Right lobe of liver (tissue), 4 donors: ENCODE data around the gene ILRUN.
"Not testable (repeated sequence)": the region's sequence is repeated elsewhere in the genome, so short reads cannot be mapped to it uniquely, and the experiment has no call there.

Experiments used
- CTCF ChIP-seq, 4 donors: fragments of 200-600 bp in 3 of 4; fragments of 450-650 bp in 1 of 4; IDR thresholded peaks; one replicate each; pipeline versions ENCODE4 v1.5.1 to v1.8.0; 2016 to 2022; ENCODE audit warnings: antibody characterized with exemption in 4 of 4, mild to moderate bottlenecking in 2 of 4
- POLR2A ChIP-seq: fragments of 450-650 bp; IDR thresholded peaks from one replicate; pipeline ENCODE4 v1.6.1; 2017; ENCODE audit warnings: antibody characterized with exemption, mild to moderate bottlenecking
- donor health status: DM: no; HTN: no; CAD: no.
- donor health status: DM: no; HTN: no; CAD: no.
- donor health status: DM: no; HTN: yes; CAD: no.

GRCh38 chr6:34744294-34744647 lies 47.7 kb upstream of the ILRUN start:
- not testable (repeated sequence) for TF ChIP-seq CTCF (IDR thresholded peaks at IDR 0.05); POLR2A
